ENCODE results near the gene ELAVL3. TPM values are rescaled to one million over a fixed set of nuclear protein-coding genes. Genes with fewer than 3 reads are reported as not detected.
"Not testable (repeated sequence)": the region's sequence is repeated elsewhere in the genome, so short reads cannot be mapped to it uniquely, and the experiment has no call there.

The ELAVL3 gene
- total RNA-seq, 4 donors from 2014 or later: not detected

DNA sequence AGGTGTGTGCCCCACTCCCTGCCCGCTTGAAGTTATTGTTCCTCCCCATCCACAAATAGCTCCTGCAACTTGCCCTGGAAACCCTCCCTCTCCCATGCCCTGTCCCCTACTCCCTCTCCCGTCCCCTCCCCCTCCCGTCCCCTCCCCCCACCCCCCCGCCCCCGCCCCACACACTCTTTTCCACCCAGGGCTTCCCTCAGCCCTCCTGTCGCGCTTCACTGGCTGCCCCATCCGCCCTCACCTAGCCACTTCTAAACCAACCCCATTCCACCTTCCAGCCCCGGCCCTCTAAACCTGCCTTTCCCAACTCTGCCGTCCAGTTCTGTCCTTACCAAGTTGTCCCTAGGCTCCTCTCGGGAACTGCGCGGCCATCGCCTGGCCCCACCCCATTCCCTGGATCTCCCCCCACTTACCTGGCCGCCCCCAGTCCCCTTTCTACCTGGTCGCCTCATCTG lies 62.7 kb downstream of the ELAVL3 start:
- peaks cover 46% of the 10 kb centered on the region for H3K4me1 ChIP-seq
- no peaks in the 10 kb centered on the region for H3K36me3 ChIP-seq
- H3K27ac ChIP-seq: no peak overlapping the region
- WGBS: 8% methylated on average over 16 of the region's 16 CpGs
- no peak for DNase-seq (ENCODE audit: low spot score in 2 of 2)
- TF ChIP-seq POLR2AphosphoS5 (IDR thresholded peaks at IDR 0.05) (no peak), EP300 (IDR thresholded peaks at IDR 0.05) (no peak), POLR2A (IDR thresholded peaks at IDR 0.05) (no peak)
- TF ChIP-seq, protein P1, sequence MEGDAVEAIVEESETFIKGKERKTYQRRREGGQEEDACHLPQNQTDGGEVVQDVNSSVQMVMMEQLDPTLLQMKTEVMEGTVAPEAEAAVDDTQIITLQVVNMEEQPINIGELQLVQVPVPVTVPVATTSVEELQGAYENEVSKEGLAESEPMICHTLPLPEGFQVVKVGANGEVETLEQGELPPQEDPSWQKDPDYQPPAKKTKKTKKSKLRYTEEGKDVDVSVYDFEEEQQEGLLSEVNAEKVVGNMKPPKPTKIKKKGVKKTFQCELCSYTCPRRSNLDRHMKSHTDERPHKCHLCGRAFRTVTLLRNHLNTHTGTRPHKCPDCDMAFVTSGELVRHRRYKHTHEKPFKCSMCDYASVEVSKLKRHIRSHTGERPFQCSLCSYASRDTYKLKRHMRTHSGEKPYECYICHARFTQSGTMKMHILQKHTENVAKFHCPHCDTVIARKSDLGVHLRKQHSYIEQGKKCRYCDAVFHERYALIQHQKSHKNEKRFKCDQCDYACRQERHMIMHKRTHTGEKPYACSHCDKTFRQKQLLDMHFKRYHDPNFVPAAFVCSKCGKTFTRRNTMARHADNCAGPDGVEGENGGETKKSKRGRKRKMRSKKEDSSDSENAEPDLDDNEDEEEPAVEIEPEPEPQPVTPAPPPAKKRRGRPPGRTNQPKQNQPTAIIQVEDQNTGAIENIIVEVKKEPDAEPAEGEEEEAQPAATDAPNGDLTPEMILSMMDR (IDR thresholded peaks at IDR 0.05): no peak
- no peaks in the 10 kb centered on the region for H3K9me3 ChIP-seq
- H3K27me3 ChIP-seq: peaks cover 44% of the 10 kb centered on the region
- H3K4me3 ChIP-seq: peak overlapping the region; percentile 46

DNA sequence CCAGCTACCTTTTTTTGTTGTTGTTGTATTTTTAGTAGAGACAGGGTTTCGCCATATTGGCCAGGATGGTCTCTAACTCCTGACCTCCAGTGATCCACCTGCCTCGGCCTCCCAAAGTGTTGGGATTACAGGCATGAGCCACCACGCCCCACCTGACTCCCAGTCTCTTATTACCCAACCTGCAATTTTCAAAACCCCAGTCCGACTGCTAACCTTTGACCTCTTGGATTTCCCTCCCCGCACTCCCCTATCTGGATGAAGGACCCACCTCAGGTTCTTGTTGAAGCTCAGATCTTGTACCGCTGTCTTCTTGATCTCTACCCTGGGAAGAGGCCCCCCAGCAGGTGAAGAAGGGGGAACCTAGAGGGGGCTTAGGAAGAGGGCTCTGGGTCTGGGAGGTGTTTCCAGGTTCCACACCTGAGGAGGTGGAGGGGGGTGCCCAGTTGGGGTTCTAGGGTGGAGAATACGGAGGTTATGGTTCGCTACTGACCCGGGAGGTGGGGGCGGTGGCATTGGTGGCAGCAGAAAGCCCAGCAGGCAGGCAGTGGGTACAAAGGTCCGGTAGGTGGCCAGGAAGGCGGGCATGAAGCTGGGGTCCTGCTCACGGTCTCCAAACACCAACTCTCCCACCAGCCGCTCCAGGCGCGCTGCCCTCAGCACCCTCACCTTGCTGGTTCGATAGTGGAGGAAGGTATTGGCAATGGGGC lies 64.3 kb downstream of the ELAVL3 start:
- no peaks in the 10 kb centered on the region for H3K36me3 ChIP-seq
- no peak overlapping the region for H3K4me3 ChIP-seq
- no peak for DNase-seq (ENCODE audit: low spot score in 2 of 2)
- H3K4me1 ChIP-seq: peaks cover 30% of the 10 kb centered on the region
- no peak overlapping the region for H3K27ac ChIP-seq
- peaks cover 33% of the 10 kb centered on the region for H3K27me3 ChIP-seq
- no peaks in the 10 kb centered on the region for H3K9me3 ChIP-seq
- TF ChIP-seq POLR2A (IDR thresholded peaks at IDR 0.05) (no peak), POLR2AphosphoS5 (IDR thresholded peaks at IDR 0.05) (no peak), EP300 (IDR thresholded peaks at IDR 0.05) (no peak)
- TF ChIP-seq, protein P1 (IDR thresholded peaks at IDR 0.05): no peak
- 94% methylated on average over 17 of the region's 17 CpGs for WGBS

DNA sequence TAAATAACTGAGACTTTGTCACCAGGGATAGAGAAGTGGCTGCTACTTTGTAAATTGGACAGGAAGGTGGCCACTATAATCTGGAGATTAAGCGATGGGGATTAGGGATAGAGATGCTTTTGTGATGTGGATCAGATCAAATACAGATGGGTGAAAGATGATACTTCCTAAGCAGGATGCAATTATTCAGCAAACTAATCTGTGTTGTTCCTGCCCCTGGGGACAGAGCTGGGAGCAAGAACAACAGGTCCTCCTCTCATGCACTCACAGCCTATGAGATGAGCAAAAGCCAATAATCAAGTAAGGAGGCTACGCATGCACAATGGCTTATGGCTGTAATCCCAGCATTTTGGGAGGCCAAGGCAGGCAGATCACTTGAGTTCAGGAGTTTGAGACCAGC lies 66.3 kb downstream of the ELAVL3 start:
- Histone ChIP-seq H3K27ac (no peak overlapping the region), H3K4me3 (no peak overlapping the region), H3K4me1 (peaks cover 14% of the 10 kb centered on the region), H3K9me3 (no peaks in the 10 kb centered on the region), H3K36me3 (no peaks in the 10 kb centered on the region), H3K27me3 (peaks cover 16% of the 10 kb centered on the region)
- DNase-seq (ENCODE audit: low spot score in 2 of 2): no peak
- WGBS: 69% methylated on average over 2 of the region's 2 CpGs
- TF ChIP-seq POLR2A (IDR thresholded peaks at IDR 0.05) (no peak), POLR2AphosphoS5 (IDR thresholded peaks at IDR 0.05) (no peak), EP300 (IDR thresholded peaks at IDR 0.05) (no peak)
- TF ChIP-seq, protein P1 (IDR thresholded peaks at IDR 0.05): no peak

DNA sequence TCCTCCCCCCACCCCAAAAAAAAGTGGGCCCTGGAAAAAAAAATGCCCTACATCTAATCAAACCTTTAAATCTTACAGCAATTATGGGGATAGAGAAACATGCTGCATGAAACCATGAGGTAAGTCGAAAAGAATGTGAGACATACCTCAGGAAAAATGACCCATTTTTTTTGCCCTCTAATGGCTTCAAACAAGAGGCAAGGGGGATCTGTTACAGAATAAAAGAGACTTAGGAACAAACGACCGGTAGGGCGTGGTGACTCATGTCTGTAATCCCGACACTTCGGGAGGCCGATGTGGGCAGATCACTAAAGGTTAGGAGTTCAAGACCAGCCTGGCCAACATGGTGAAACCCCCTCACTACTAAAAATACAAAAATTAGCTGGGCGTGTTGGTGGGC lies 70.2 kb downstream of the ELAVL3 start:
- WGBS: 61% methylated on average over 8 of the region's 8 CpGs
- Histone ChIP-seq H3K27ac (no peak overlapping the region), H3K4me1 (peaks cover 8% of the 10 kb centered on the region), H3K4me3 (no peak overlapping the region), H3K9me3 (no peaks in the 10 kb centered on the region), H3K27me3 (peaks cover 11% of the 10 kb centered on the region), H3K36me3 (no peaks in the 10 kb centered on the region)
- TF ChIP-seq POLR2A (IDR thresholded peaks at IDR 0.05): no peak
- TF ChIP-seq, protein P1 (IDR thresholded peaks at IDR 0.05): no peak
- no peak for TF ChIP-seq EP300 (IDR thresholded peaks at IDR 0.05)
- no peak for TF ChIP-seq POLR2AphosphoS5 (IDR thresholded peaks at IDR 0.05)
- DNase-seq (ENCODE audit: low spot score in 2 of 2): no peak

DNA sequence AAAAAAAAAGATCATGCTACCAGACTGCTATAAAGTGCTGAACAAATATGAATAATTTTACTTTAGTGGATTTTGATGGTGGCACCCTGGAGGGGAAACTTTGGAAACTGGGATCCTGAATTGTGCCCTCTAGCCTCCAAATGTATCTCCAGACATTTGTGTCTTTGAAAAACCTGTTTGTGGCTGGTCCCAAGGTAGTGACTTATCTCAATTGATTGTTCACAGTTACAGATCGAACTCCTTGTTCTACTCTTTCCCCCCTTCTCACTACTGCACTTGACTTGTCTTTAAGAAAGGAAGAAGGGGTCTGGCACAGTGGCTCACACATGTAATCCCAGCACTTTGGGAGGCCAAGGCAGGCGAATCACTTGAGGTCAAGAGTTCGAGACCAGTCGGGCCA lies 72.3 kb downstream of the ELAVL3 start:
- Histone ChIP-seq H3K27me3 (peaks cover 11% of the 10 kb centered on the region), H3K27ac (no peak overlapping the region), H3K36me3 (no peaks in the 10 kb centered on the region), H3K4me1 (peaks cover 8% of the 10 kb centered on the region), H3K4me3 (no peak overlapping the region), H3K9me3 (no peaks in the 10 kb centered on the region)
- TF ChIP-seq, protein P1 (IDR thresholded peaks at IDR 0.05): no peak
- no peak for TF ChIP-seq EP300 (IDR thresholded peaks at IDR 0.05)
- no peak for TF ChIP-seq POLR2A (IDR thresholded peaks at IDR 0.05)
- TF ChIP-seq POLR2AphosphoS5 (IDR thresholded peaks at IDR 0.05): no peak
- DNase-seq (ENCODE audit: low spot score in 2 of 2): no peak
- WGBS: 82% methylated on average over 4 of the region's 4 CpGs

DNA sequence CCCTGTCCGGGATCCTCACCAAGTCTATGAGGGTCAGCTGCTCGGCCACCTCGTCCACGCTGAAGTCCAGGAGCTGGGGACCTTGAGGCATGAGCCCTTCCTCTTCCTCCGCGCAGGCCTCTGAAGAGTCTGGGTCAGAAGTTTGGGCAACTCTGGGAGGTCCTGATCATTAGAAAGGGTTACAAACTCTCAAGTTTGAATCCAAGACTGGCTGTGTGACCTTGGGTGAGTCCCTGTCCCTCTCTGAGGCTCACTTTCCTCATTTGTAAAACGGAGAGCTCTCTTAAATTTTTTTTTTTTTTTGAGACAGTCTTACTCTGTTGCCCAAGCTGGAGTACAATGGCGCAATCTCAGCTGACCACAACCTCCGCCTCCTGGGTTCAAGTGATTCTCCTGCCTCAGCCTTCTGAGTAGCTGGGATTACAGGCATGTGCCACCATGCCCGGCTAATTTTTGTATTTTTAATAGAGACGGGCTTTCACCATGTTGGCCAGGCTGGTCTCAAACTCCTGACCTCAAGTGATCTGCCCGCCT lies 74.1 kb downstream of the ELAVL3 start:
- H3K9me3 ChIP-seq: not testable (repeated sequence)
- 82% methylated on average over 12 of the region's 12 CpGs for WGBS

More for the DNA sequence above, 74.1 kb downstream of the ELAVL3 start:
- H3K4me3 ChIP-seq; H3K36me3 ChIP-seq; H3K4me1 ChIP-seq; H3K27ac ChIP-seq; DNase-seq (ENCODE audit: low spot score in 2 of 2): not testable (repeated sequence)
- peaks cover 11% of the 10 kb centered on the region for H3K27me3 ChIP-seq
